Anterior cingulate cortex (tissue), 58 donors: Measurements from ENCODE around the gene PITPNM1.

Experiments used
- DNase-seq, 58 donors: peaks; one replicate each; lab custom pipeline; 2025; lab: John Stamatoyannopoulos, UW

Gene PITPNM1

DNA sequence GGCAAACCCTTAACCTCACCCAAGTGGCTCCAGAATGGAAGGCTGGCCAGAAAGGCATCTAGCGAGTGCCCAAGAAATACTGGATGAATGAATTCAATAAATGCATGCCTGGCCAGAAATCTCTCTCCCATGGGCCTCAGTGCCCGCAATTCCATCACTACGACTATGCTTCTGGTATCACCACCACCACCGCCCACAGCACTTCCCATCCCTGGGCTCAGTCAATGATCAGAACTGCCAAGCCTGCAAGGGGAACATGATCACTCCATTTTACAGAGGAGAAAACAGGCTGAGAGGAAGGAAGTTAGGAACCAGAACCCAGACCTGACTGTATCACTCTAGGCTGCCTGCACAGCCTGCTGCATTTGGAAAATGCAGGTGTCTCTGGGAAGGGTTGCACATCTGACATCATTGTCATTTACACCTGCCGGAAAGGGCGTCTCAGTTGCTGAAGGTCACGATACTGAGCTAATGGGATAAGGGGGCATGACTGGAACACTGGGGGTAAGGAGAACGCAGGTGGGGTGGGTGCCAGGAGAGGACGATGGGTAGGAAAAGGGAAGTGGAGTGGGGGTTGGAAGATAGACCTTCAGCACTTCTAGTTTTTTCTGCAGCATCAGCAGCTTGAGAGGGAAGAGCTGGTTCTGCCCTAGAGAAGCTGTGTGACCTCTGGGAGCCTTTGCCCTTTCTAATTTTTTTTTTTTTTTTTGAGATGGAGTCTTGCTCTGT, 55.9 kb downstream of the PITPNM1 start:
- DNase-seq: no peak

DNA sequence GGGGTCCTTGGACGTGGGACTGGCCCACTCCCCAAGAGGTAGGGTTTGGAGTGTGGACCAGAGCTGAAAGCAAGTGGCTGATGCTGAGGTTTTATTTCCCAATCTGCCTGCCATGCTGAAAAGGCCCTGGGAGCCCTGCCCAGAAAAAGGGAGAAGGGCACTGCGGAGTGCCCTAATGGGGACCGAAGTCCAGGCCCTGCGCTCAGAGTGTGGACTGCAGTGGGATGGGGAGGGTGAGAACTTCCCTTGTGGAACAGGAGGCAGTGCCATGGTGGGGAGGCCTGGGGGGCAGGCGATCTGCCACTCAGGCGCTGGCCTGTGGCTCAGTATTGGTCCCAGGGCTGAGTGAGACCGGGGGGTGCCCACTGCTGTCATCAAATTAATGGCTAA, 56.9 kb downstream of the PITPNM1 start:
- no peak for DNase-seq

DNA sequence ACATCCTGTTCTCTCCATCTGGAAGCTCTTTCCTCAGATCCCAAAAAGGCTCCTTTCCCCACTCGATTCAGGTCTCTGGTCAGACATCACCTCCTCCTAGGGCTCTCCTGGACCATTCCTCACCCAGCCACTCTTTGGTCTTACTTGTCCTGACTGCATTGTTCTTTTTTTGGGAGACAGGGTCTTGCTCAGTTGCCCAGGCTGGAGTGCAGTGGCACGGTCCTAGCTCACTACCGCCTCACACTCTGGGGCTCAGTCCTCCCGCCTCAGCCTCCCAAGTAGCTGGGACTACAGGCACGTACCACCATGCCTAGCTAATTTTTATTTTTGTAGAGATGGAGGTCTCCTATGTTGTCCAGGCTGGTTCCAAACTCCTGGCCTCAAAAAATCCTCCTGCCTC, 59.6 kb downstream of the PITPNM1 start:
- no peak for DNase-seq

DNA sequence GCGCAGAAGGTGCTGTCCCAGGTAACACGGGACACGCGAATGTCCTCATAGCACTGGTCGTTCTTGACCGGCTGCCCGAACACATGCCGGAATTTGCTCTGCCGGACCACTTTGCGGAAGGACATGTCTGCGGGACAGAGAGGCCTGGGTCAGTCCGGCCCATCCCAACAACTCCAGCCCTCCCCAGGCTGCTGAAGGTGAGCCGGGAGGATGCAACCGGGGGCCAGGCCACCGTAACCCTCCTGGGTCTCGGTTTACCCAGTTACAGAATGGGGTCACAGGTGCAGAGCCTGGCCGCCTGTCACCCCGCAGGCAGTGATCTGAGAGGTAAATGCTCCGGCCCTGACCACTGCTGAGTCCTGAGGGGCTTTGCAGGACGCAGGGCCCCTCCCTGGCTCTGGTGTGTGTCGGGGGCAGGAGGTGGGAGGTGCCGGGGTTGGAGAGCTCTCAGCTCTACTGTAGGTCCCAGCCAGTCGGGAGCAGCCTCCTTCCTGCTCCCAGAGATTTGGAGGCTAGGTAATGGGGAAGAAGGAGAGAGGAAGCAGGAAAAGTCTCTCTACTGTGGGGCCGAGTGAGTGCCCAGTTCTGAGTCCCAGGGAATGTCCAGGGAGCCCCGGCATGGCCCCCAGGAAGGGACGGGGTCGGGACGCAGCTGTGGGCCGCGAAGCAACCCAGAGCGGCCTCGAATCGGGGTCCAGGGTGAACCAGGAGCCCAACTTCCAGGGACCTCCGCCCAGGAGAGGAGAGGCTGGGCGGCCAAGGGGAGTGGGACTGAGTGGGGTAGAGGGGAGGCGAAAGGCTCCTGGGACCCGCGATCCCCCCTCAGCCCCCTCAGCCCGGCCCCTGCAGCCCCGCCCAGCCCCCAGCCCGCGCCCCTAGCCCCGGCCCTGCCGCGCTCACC, 62.4 kb downstream of the PITPNM1 start:
- DNase-seq: no peak
